ENCODE results near the gene CRY2. TPM values are rescaled to one million over a fixed set of nuclear protein-coding genes. Genes with fewer than 3 reads are reported as not detected.

CRY2 gene
- total and polyA plus RNA-seq, 2 of the 8 experiments (the other 6 are each of a cell fraction or from before 2014, with no cell fraction given), result 8.0 to 9.4 TPM

DNA sequence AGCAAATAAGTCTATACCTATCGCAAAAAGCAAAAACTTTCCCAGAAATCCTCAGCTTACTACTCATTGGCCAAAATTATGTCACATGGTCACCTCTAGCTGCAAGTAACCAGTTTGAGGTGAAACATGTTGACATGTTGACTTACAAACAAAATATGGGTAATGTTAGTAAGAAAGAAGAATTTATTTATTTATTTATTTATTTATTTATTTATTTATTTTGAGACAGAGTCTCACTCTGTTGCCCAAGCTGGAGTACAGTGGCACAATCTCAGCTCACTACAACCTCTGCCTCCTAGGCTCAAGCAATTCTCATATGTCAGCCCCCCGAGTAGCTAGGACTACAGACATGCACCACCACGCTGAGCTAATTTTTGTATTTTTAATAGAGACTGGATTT lies 47.7 kb upstream of the CRY2 start (continued):
- TF ChIP-seq, protein P1, sequence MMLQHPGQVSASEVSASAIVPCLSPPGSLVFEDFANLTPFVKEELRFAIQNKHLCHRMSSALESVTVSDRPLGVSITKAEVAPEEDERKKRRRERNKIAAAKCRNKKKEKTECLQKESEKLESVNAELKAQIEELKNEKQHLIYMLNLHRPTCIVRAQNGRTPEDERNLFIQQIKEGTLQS (IDR thresholded peaks at IDR 0.05; ENCODE audit: insufficient read depth, low read depth, low read length), result no peak
- TF ChIP-seq SP2 (IDR thresholded peaks at IDR 0.05; ENCODE audit: low read length), result no peak
- TF ChIP-seq, protein P2, sequence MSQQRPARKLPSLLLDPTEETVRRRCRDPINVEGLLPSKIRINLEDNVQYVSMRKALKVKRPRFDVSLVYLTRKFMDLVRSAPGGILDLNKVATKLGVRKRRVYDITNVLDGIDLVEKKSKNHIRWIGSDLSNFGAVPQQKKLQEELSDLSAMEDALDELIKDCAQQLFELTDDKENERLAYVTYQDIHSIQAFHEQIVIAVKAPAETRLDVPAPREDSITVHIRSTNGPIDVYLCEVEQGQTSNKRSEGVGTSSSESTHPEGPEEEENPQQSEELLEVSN (IDR thresholded peaks at IDR 0.05), result no peak
- no peak for TF ChIP-seq BRCA1 (IDR thresholded peaks at IDR 0.05; ENCODE audit: low read depth, low read length)
- TF ChIP-seq POLR2AphosphoS5 (IDR thresholded peaks at IDR 0.05; ENCODE audit: low read depth, low read length), result no peak
- no peak for TF ChIP-seq KDM5A (IDR thresholded peaks at IDR 0.05; ENCODE audit: low read length)
- no peak for TF ChIP-seq RXRA (IDR thresholded peaks at IDR 0.05; ENCODE audit: insufficient read depth, low read depth, low read length)
- no peak for TF ChIP-seq YY1 (IDR thresholded peaks at IDR 0.05; ENCODE audit: low read depth, low read length)
- TF ChIP-seq, protein P3, sequence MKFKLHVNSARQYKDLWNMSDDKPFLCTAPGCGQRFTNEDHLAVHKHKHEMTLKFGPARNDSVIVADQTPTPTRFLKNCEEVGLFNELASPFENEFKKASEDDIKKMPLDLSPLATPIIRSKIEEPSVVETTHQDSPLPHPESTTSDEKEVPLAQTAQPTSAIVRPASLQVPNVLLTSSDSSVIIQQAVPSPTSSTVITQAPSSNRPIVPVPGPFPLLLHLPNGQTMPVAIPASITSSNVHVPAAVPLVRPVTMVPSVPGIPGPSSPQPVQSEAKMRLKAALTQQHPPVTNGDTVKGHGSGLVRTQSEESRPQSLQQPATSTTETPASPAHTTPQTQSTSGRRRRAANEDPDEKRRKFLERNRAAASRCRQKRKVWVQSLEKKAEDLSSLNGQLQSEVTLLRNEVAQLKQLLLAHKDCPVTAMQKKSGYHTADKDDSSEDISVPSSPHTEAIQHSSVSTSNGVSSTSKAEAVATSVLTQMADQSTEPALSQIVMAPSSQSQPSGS (IDR thresholded peaks at IDR 0.05; ENCODE audit: low read length), result no peak

Data from H1 (cell line).